ENCODE measurements around the gene ALKBH5. TPM values are rescaled to one million over a fixed set of nuclear protein-coding genes. Genes with fewer than 3 reads are reported as not detected.

Gene ALKBH5
- total and polyA plus RNA-seq, 9 of the 15 experiments (the other 6 are each of a cell fraction or from before 2014, with no cell fraction given): 11.4 to 70.0 (median 47.4) TPM

GRCh38 chr17:18203308-18203707, 19.7 kb downstream of the ALKBH5 start (continued):
- TF ChIP-seq ARID2 (IDR thresholded peaks at IDR 0.05): no peak
- TF ChIP-seq KAT8 (IDR thresholded peaks at IDR 0.05; ENCODE audit: low read depth): no peak
- no peak for TF ChIP-seq ESRRA (IDR thresholded peaks at IDR 0.05; ENCODE audit: borderline replicate concordance, low read depth)
- TF ChIP-seq TSC22D4 (tag; IDR thresholded peaks at IDR 0.05): no peak

GRCh38 chr17:18205861-18206260, 22.2 kb downstream of the ALKBH5 start:
- Histone ChIP-seq H3K79me2 (ENCODE audit: control insufficient read depth, insufficient read depth, low read length) (peaks cover 11% of the 10 kb centered on the region), H4K20me1 (replicated peaks; ENCODE audit: control insufficient read depth, insufficient read depth, low read length) (peaks cover 14% of the 10 kb centered on the region), H2AFZ (ENCODE audit: low read depth, low read length) (no peak overlapping the region), H3K9ac (ENCODE audit: insufficient read depth in 1 of 2, low read depth in 2 of 2, low read length in 2 of 2) (no peak overlapping the region), H3K4me1 (replicated peaks in 1 of 2; ENCODE audit: control insufficient read depth in 2 of 2, insufficient read depth in 2 of 2, low read length in 2 of 2) (no peaks in the 10 kb centered on the region; a peak in 1 of 5 replicates), H3K36me3 (ENCODE audit: control insufficient read depth, insufficient read depth, low read length) (peaks cover 72% of the 10 kb centered on the region; the same call in 2 of the 3 replicates), H3K27ac (ENCODE audit: extremely low read depth, low read depth, low read length) (no peak overlapping the region), H3K4me2 (ENCODE audit: insufficient read depth, low read length) (no peak overlapping the region), H3K27me3 (ENCODE audit: control insufficient read depth in 2 of 2, insufficient read depth in 2 of 2, low read length in 2 of 2) (no peaks in the 10 kb centered on the region), H3K9me1 (ENCODE audit: control insufficient read depth, insufficient read depth, low read length) (peaks cover 3% of the 10 kb centered on the region), H3K9me3 (replicated peaks; ENCODE audit: control insufficient read depth, insufficient read depth, low read depth, low read length) (no peaks in the 10 kb centered on the region), H3K4me3 (no peak overlapping the region)
- 100% methylated on average over 2 of the region's 2 CpGs for WGBS (ENCODE audit: insufficient coverage, low coverage, missing lambda C conversion rate)
- intact Hi-C loops (cut with micrococcal nuclease) (no loop called here), in situ Hi-C loops (cut with MboI) (loop anchor here (25.0 kb wide), 1 partner anchor 356 kb away; no protein-coding TSS in a partner anchor)
- DNase-seq (ENCODE audit: extremely low read depth in 1 of 4, low spot score in 3 of 4): no peak
- TF ChIP-seq TARDBP (IDR thresholded peaks at IDR 0.05) (no peak), ATF7 (IDR thresholded peaks at IDR 0.05) (no peak), CAMTA2 (CRISPR knock-in tag; conservative IDR thresholded peaks at IDR 0.05) (no peak), ZNF584 (CRISPR knock-in tag; IDR thresholded peaks at IDR 0.05; ENCODE audit: low read depth) (no peak)
- no peak for FAIRE-seq
- BruUV-seq (replicated peaks): no TSS peak
- ATAC-seq: no peak
- ChIA-PET POLR2A (interaction anchor here (1.2 kb wide), 1 partner anchor 12 kb away, joined by 3 read pairs; no protein-coding TSS in a partner anchor), CTCF (ENCODE audit: low intra/inter-chr PET ratio) (no interaction called here)
